Measurements from ENCODE around the gene DOCK1.

DOCK1 gene

GRCh38 chr10:126972635-126973414 is 67.6 kb downstream of the DOCK1 start:
- TF ChIP-seq, protein P1, sequence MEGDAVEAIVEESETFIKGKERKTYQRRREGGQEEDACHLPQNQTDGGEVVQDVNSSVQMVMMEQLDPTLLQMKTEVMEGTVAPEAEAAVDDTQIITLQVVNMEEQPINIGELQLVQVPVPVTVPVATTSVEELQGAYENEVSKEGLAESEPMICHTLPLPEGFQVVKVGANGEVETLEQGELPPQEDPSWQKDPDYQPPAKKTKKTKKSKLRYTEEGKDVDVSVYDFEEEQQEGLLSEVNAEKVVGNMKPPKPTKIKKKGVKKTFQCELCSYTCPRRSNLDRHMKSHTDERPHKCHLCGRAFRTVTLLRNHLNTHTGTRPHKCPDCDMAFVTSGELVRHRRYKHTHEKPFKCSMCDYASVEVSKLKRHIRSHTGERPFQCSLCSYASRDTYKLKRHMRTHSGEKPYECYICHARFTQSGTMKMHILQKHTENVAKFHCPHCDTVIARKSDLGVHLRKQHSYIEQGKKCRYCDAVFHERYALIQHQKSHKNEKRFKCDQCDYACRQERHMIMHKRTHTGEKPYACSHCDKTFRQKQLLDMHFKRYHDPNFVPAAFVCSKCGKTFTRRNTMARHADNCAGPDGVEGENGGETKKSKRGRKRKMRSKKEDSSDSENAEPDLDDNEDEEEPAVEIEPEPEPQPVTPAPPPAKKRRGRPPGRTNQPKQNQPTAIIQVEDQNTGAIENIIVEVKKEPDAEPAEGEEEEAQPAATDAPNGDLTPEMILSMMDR (IDR thresholded peaks at IDR 0.05; ENCODE audit: insufficient read depth, low read depth, low read length, missing control alignments) = no peak
- H3K4me3 ChIP-seq (ENCODE audit: low read length) = no peak overlapping the region
- peak; percentile 76 for DNase-seq (ENCODE audit: low read depth)

DNA sequence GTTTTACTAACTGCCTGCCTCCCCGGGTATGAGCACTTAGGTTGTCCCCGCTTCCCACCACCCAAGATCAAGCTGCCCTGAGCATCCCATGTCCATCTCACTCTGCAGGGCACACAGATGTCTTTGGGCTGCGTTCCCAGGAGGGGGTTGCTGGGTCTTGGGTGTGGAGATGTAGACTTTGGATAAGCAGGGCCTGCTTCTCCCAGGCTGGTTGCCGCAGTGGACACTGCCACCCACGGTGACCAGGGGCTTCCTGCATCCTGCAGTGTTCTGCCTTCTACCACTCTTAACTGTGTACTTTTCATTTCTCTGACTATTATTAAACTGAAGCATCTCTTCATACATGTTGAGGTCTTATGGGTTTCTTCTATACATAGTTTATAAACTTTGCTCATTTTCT is 70.0 kb downstream of the DOCK1 start:
- DNase-seq (ENCODE audit: low read depth) = no peak
- H3K4me3 ChIP-seq (ENCODE audit: low read length) = no peak overlapping the region
- TF ChIP-seq, protein P1 (IDR thresholded peaks at IDR 0.05; ENCODE audit: insufficient read depth, low read depth, low read length, missing control alignments) = no peak

- no peak for DNase-seq (ENCODE audit: low read depth)
These were observed 72.0 kb downstream of the DOCK1 start for GRCh38 chr10:126977216-126977615.

DNA sequence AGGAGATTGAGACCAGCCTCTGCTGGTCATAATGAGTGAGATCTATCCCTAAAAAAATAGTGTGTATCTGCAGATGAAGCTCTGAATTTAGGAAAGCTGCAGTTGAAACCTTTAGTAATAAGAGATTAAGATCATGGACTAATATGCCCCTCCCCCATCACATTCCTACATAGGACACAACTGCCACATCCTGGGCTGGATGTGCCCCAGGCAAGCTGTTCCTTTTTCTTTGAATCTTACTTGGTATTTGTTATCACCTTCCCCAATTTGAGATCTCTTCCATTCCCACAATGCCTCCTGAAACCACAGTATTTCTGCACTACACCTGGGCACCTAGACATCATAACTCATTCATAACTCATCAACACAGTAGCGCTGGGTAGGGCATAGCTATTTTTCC is 74.1 kb downstream of the DOCK1 start:
- DNase-seq (ENCODE audit: low read depth) = no peak
- no peak overlapping the region for H3K4me3 ChIP-seq (ENCODE audit: low read length)
- TF ChIP-seq, protein P1 (IDR thresholded peaks at IDR 0.05; ENCODE audit: insufficient read depth, low read depth, low read length, missing control alignments) = no peak

More at GRCh38 chr10:126977216-126977615, 72.0 kb downstream of the DOCK1 start:
- H3K4me3 ChIP-seq (ENCODE audit: low read length) = no peak overlapping the region
- TF ChIP-seq, protein P1 (IDR thresholded peaks at IDR 0.05; ENCODE audit: insufficient read depth, low read depth, low read length, missing control alignments) = no peak

DNA sequence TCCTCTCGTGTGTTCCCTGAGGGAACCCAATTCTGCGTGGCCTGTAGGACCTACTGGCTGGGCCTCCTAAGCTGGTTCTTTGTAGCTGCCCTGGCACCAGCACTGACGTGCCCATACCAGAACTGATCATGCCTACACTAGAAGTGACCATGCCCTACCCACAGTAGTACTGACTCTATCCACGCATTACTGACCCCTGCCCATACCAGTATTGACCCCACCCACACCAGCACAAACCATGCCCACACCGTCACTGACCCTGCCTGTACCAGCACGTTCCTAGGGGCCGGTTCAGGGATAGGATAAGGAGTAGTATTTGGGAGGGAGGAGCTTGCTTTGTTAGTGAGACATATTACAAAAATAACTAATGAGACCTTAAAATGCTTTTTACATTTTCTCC is 88.0 kb downstream of the DOCK1 start:
- H3K4me3 ChIP-seq (ENCODE audit: low read length) = no peak overlapping the region
- DNase-seq (ENCODE audit: low read depth) = no peak
- TF ChIP-seq, protein P1 (IDR thresholded peaks at IDR 0.05; ENCODE audit: insufficient read depth, low read depth, low read length, missing control alignments) = no peak

DNA sequence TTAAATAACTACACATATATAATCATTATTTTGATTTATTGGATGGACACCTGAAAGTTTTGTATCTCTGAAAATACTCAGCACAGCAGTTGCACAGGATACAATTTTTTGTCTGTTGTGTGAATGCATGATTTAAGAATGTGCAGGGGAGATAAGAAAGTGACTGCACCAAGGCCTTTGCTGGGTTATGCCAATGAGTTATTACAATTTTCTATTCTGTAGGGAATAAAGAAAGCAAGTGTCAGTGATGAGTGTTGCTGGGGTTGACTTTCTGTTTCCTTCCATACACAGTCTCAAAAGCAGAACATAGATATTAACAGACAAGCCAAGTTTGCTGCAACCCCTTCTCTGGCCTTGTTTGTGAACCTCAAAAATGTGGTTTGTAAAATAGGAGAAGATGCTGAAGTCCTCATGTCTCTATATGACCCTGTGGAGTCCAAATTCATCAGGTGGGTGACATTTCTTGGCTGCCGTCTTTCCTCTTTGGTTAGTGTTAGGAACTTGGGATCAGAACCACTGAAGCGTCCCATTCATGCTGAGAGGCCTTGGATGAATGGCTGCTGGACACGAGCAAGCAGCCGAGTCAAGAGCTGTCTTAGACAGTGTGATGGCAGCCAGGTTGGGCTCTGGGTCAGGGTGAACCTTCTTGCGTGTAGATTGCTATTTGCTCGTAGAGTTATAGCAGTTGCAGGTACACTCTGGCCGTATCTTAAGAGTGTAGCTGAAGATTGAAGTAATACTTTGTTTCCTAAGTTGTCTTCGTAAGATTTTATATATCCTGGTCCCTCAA is 92.8 kb downstream of the DOCK1 start:
- H3K4me3 ChIP-seq (ENCODE audit: low read length) = no peak overlapping the region
- TF ChIP-seq, protein P1 (IDR thresholded peaks at IDR 0.05; ENCODE audit: insufficient read depth, low read depth, low read length, missing control alignments) = no peak
- DNase-seq (ENCODE audit: low read depth) = no peak

Data from epithelial cell of esophagus (primary cell).